ENCODE results near the gene RGP1. TPM values are rescaled to one million over a fixed set of nuclear protein-coding genes. Genes with fewer than 3 reads are reported as not detected.

Gene RGP1
- polyA plus RNA-seq, 3 donors, result 2.3 to 9.0 (median 3.3) TPM

- intact Hi-C loops (cut with micrococcal nuclease), result loop anchor here in 1 of 2 donors (5.0 kb wide), 1 partner anchor 138 kb away; the partner anchor contains the start of gene TESK1
- Histone ChIP-seq H3K27ac (ENCODE audit: low read depth in 1 of 2, low read length in 2 of 2) (no peak overlapping the region), H3K4me2 (replicated peaks; ENCODE audit: extremely low read depth, low read length, poor library complexity, severe bottlenecking) (peak overlapping the region; percentile 1), H3K9ac (ENCODE audit: insufficient read depth, low read length, poor library complexity, severe bottlenecking) (no peak overlapping the region), H3K4me3 (replicated peaks in 1 of 3; ENCODE audit: low read depth in 2 of 3, low read length in 3 of 3) (no peak overlapping the region), H3K36me3 (replicated peaks in 1 of 2; ENCODE audit: control insufficient read depth in 1 of 2, insufficient read depth in 2 of 2, low read length in 2 of 2) (peaks cover 30 to 43% of the 10 kb centered on the region in 2 donors), H3K27me3 (ENCODE audit: control insufficient read depth in 2 of 2, insufficient read depth in 2 of 2, low read length in 2 of 2) (no peaks in the 10 kb centered on the region), H2AFZ (ENCODE audit: insufficient read depth, low read depth, low read length, poor library complexity, severe bottlenecking) (no peak overlapping the region), H3K79me2 (ENCODE audit: insufficient read depth, low read length) (peaks cover 64% of the 10 kb centered on the region), H3K9me3 (replicated peaks in 1 of 2; ENCODE audit: control insufficient read depth in 1 of 2, insufficient read depth in 1 of 2, low read length in 2 of 2) (no peaks in the 10 kb centered on the region), H3K4me1 (ENCODE audit: control insufficient read depth in 1 of 2, insufficient read depth in 2 of 2, low read length in 2 of 2) (peaks cover 57 to 61% of the 10 kb centered on the region in 2 donors), H4K20me1 (ENCODE audit: insufficient read depth, low read length) (peaks cover 79% of the 10 kb centered on the region)
- no peak for TF ChIP-seq CTCF (IDR thresholded peaks at IDR 0.05)
- H3K27me3 Mint-ChIP-seq (ENCODE audit: low read depth in 3 of 3), result peaks cover 0 to 1% (median 0%) of the 10 kb centered on the region in 3 donors
- H3K9me3 Mint-ChIP-seq, result no peaks in the 10 kb centered on the region
- WGBS (ENCODE audit: insufficient coverage), result 67% methylated on average over 1 of the region's 1 CpG
- H3K4me3 Mint-ChIP-seq, result no peak overlapping the region
- peaks cover 59% of the 10 kb centered on the region for H3K4me1 Mint-ChIP-seq
- H3K36me3 Mint-ChIP-seq, result peaks cover 46 to 62% of the 10 kb centered on the region in 2 donors
- no peak for DNase-seq
- peak overlapping the region in 4 of 7 donors; percentile 6 to 65 (median 42) for H3K27ac Mint-ChIP-seq
These were observed 3.5 kb upstream of the RGP1 start for GRCh38 chr9:35745569-35745968.

GRCh38 chr9:35746583-35746982, 2.5 kb upstream of the RGP1 start:
- no peak for TF ChIP-seq CTCF (IDR thresholded peaks at IDR 0.05)
- Histone ChIP-seq H3K4me1 (ENCODE audit: control insufficient read depth in 1 of 2, insufficient read depth in 2 of 2, low read length in 2 of 2) (peaks cover 57 to 61% of the 10 kb centered on the region in 2 donors), H3K9ac (ENCODE audit: insufficient read depth, low read length, poor library complexity, severe bottlenecking) (no peak overlapping the region), H3K4me2 (replicated peaks; ENCODE audit: extremely low read depth, low read length, poor library complexity, severe bottlenecking) (peak overlapping the region; percentile 97), H3K27ac (ENCODE audit: low read depth in 1 of 2, low read length in 2 of 2) (peak overlapping the region in 1 of 2 donors; percentile 80), H3K36me3 (replicated peaks in 1 of 2; ENCODE audit: control insufficient read depth in 1 of 2, insufficient read depth in 2 of 2, low read length in 2 of 2) (peaks cover 32 to 43% of the 10 kb centered on the region in 2 donors), H4K20me1 (ENCODE audit: insufficient read depth, low read length) (peaks cover 70% of the 10 kb centered on the region), H3K79me2 (ENCODE audit: insufficient read depth, low read length) (peaks cover 64% of the 10 kb centered on the region), H3K27me3 (ENCODE audit: control insufficient read depth in 2 of 2, insufficient read depth in 2 of 2, low read length in 2 of 2) (no peaks in the 10 kb centered on the region), H3K4me3 (replicated peaks in 1 of 3; ENCODE audit: low read depth in 2 of 3, low read length in 3 of 3) (peak overlapping the region in 1 of 3 experiments; percentile 90), H2AFZ (ENCODE audit: insufficient read depth, low read depth, low read length, poor library complexity, severe bottlenecking) (no peak overlapping the region), H3K9me3 (replicated peaks in 1 of 2; ENCODE audit: control insufficient read depth in 1 of 2, insufficient read depth in 1 of 2, low read length in 2 of 2) (no peaks in the 10 kb centered on the region)
- H3K27me3 Mint-ChIP-seq (ENCODE audit: low read depth in 3 of 3), result no peaks in the 10 kb centered on the region
- peak overlapping the region; percentile 49 to 95 for H3K4me3 Mint-ChIP-seq
- no peaks in the 10 kb centered on the region for H3K9me3 Mint-ChIP-seq
- WGBS (ENCODE audit: insufficient coverage), result 100% methylated on average over 1 of the region's 3 CpGs
- peaks cover 43 to 62% of the 10 kb centered on the region in 2 donors for H3K36me3 Mint-ChIP-seq
- intact Hi-C loops (cut with micrococcal nuclease), result loop anchor here in 1 of 2 donors (5.0 kb wide), 1 partner anchor 139 kb away; the partner anchor contains the start of gene TESK1
- H3K4me1 Mint-ChIP-seq, result peaks cover 59% of the 10 kb centered on the region
- DNase-seq, result no peak
- H3K27ac Mint-ChIP-seq, result peak overlapping the region in 2 of 7 donors; percentile 50 to 76

All from CD14-positive monocyte (primary cell).